MV-4-11 (cell line): Measurements from ENCODE around the gene ZNF490.
"Not testable (repeated sequence)": the region's sequence is repeated elsewhere in the genome, so short reads cannot be mapped to it uniquely, and the experiment has no call there.

ENCODE experiments used
- DNase-seq: peaks from one replicate; lab custom pipeline; 2025; lab: John Stamatoyannopoulos, UW

The ZNF490 gene

GRCh38 chr19:12621253-12622024 is 10.8 kb upstream of the ZNF490 start:
- DNase-seq = not testable (repeated sequence)

DNA sequence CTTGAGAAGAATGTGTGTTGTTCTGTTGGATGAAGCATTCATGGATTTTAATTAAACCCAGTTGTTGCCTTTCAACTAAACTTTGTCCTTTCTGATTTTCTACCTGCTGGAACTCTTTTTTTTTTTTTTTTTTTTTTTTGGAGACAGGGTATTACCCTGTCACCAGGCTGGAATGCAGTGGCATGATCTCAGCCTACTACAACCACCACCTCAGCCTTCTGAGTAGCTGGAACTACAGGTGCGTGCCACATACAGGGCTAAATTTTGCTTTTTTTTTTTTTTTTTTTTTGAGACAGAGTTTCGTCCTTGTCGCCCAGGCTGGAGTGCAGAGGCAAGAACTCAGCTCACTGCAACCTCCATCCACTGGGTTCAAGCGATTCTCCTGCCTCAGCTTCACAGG is 7.0 kb upstream of the ZNF490 start:
- DNase-seq = no peak

DNA sequence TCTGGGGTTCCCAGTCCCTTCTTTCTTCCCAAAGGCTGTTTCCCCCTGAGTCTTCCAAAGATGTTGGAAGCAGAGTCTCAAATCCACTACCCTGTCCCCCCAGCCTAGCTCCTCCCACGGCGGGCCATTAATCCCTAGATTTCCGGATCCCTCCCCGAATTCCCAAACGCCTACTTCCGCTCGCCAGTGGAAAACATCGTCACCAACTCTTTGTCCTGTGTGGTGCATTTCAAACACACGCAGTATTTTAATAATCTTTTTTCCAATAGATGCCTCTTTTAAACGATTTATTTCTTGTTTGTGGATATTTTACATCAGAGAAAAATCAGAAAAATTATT is 717 bp upstream of the ZNF490 start:
- peak; percentile 32 for DNase-seq

DNA sequence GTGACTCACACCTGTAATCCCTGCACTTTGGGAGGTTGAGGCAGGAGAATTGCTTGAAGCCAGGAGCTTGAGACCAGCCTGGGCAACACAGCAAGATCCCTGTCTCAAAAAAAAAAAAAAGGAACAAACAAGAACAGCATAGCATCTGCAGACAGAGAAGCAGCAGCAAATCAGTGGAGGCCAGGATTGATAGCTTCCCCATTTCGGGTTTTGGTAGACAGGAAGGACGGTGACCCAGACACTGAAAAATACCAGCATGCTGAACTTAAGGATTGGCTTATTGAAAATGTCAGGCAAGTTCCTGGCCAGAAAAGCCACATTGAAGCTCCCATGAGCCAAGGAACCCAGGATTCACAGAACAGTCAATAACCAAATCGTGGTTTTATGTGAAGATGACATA is 3.0 kb downstream of the ZNF490 start:
- peak; percentile 68 for DNase-seq

DNA sequence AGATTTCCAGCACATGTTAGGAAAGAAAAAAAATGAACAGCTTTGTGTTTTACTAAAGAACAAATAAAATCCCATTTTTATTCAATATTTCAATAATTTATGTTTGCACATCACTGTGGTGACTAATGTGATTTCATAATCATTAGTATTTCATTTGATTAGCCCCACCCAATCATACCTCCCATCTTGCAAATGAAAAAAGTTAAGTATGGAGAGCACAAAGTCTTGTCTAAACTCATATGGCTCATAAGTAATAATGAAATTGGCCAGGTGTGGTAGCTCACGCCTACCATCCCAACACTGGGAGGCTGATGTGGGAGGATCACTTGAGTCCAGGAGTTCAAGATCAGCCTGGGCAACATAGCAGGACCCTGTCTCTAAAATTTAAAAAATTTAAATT is 3.8 kb downstream of the ZNF490 start:
- DNase-seq = no peak

- peak; percentile 50 for DNase-seq
Measured at GRCh38 chr19:12603714-12604113, 6.9 kb downstream of the ZNF490 start.

DNA sequence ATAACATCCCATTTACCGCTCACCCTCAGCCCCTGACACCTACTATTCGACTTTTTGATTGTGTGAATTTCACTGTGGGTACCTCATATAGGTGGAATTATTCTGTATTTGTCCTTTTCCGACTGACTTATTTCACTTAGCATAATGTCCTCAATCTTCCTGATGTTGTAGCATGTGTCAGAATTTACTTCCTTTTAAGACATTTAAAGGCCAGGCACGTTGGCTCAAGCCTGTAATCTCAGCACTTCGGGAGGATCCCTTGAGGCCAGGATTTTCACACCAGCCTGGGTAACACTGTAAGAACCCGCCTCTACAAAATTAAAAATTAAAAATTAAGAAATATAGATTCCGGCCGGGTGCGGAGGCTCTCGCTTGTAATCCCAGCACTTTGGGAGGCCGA is 13.0 kb downstream of the ZNF490 start:
- DNase-seq = no peak

GRCh38 chr19:12596927-12597548 is 13.6 kb downstream of the ZNF490 start:
- no peak for DNase-seq

- no peak for DNase-seq
Measured at GRCh38 chr19:12596485-12596884, 14.1 kb downstream of the ZNF490 start.

DNA sequence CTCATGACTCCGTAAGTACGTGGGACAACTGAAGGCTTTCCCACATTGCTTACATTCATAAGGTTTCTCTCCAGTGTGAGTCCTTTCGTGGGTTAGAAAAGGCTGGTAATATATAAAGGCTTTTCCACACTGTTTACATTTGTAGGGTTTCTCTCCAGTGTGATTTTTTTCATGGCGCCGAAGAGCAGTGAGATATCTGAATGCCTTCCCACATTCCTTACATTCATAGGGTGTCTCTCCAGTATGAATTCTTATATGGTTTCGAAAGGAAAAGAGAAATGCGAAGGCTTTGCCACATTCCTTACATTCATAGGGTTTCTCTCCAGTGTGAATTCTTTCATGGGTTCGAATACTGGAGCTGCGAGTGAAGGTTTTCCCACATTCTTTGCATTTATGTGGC is 29.5 kb downstream of the ZNF490 start:
- no peak for DNase-seq

DNA sequence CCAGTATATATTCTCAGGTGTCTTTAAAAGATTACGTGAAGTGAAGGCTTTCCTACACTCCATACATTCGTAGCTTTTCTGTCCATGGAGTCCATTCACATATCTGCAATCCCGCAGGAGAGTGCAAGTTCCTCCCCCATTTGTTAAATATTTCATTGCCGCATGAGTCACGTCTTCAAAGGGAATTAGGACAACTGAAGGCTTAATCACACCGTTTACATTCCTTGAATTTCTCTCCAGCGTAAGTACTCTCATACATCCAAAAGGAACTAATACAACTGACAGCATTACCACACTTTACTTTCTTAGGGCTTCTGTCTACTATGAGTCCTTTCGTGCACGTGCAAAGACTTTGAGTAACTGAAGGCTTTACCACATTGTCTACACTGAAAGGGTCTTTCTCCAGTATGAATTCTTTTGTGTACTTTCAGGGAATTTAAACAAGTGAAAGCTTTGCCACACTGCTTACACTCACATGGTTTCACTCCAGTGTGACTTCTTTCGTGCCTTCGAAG is 30.4 kb downstream of the ZNF490 start:
- no peak for DNase-seq

DNA sequence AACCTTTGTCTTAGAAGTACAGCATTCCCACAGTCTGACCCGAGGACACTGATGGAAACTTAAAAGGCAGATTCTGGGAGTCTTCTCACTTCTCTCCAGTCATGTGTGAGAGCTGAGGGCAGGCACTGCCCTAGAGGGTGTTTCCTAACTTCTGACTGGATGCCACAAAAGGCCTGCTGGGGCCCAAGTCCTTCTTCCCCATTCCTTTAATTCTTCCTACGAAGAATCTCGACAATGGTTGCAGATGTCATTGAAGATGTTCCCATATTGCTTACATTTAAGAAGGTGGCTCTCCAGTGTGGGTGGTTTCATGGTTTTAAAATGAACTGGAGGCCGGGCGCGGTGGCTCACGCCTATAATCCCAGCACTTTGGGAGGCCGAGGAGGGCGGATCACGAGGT is 32.0 kb downstream of the ZNF490 start:
- no peak for DNase-seq

DNA sequence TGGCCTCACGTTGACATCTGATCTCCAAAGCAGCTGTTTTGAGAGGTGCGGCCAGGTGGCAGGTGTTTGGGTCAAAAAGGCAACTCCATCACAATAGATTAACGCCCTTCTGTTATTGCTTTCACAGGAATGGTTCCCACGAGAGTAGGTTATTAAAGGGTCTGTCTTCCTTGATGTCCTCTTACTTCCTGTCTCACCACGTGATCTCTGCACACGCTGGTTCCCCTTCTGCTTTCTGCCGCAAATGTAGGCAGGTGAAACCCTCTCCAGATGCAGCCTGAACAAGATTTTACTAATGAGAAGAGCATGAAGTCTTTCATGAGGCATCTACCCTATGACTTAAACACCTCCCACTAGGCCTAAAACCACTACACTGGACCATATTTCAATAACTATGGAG is 36.6 kb downstream of the ZNF490 start:
- peak; percentile 37 for DNase-seq

GRCh38 chr19:12567951-12568350 is 42.7 kb downstream of the ZNF490 start:
- DNase-seq = no peak

DNA sequence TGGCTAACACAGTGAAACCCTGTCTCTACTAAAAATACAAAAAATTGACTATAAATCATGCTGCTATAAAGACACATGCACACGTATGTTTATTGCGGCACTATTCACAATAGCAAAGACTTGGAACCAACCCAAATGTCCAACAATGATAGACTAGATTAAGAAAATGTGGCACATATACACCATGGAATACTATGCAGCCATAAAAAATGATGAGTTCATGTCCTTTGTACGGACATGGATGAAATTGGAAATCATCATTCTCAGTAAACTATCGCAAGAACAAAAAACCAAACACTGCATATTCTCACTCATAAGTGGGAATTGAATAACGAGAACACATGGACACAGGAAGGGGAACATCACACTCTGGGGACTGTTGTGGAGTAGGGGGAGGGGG is 44.2 kb downstream of the ZNF490 start:
- DNase-seq = not testable (repeated sequence)

DNA sequence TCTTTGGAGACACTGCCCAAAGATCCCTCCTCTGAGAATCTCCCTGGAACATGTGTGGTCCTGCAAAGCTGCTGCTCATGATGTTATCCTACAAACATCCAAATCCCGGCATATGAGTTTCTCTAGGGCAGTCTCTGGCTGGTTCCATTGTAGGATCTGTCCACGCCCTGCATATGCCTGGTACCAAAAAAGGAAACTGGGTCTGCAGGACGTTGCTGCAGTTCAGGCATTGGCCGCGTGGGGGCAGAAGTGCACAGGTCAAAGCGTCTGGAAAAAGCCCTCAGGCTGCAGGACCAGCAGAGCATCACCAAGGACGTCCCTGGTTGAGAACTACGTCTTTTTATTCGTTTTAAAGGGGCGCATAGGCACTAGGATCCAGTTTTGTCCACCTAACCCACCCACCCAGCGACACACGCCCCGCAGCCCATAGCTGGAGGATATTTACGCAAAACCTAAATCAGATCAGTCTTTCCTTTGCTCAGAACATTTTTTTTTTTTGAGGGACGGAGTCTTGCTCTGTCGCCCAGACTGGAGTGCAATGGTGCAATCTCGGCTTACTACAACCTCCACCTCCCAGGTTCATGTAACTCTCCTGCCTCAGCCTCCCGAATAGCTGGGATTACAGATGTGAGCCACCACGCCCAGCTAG is 46.5 kb downstream of the ZNF490 start:
- peak; percentile 87 for DNase-seq

DNA sequence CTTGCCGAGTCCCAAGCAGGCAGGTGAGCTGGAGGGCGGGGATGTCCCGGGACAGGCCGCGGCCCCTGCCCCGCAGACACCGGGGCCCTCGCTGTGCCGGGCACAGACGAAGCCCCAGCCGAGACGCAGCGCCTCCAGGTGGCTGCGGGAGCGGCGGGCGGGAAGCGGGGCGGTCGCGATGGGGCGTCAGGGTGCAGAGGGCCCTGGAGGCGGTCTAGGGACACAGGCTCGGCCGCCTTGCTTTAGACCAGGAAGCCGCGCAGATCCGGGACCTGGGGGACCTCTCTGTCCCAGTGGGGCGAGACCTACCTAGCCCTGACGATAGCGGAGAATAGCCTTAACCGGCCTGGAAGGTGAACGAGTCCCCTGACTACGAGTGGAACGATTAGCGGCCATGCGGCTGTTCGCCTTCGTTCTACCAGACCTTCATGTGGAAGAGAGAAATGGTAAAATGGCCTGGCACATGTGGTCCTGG is 55.1 kb downstream of the ZNF490 start:
- DNase-seq = no peak

DNA sequence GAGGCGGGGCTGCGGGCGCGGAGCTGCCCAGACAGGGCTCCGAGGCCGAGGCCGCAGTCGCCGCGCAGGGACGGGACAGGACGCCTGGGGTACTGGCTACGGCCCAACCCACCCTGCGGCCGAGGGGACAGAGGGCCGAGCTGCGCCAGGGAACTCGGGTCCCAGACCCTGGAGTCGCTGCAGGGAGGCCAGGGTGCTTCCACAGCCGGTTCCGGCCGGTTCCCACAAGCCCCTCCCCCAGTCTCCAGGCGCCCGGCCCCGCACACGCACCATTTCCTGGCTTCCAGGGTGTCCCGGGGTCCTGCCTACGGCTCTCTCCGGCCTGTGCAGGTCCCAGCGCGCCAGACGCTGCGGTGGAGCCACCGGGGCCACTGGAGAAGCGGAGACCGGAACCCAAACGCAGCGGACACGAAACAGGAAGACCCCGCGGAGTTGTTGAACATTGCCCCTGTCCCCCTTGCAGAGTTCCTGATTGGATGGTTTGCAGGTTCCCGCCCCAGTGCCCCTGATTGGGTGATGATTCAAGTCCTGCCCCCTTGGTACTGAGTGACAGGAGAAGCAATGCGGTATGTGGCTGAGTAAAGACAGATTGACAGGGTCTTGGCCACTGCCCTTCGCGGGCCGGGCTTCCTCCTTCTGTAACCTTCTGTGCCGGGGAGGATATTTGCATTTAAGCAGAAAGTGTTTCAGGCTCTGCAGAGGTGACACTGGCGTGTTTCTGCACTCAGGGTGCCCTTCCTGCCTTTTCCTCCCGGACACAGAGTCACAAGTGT is 59.4 kb downstream of the ZNF490 start, which contains the start of gene ZNF564:
Gene ZNF564 (minus strand): TSS at position 423 of the 773 bp plus-strand sequence. CDS start 150 bp downstream, at position 273.
- peak; percentile 100 for DNase-seq

DNA sequence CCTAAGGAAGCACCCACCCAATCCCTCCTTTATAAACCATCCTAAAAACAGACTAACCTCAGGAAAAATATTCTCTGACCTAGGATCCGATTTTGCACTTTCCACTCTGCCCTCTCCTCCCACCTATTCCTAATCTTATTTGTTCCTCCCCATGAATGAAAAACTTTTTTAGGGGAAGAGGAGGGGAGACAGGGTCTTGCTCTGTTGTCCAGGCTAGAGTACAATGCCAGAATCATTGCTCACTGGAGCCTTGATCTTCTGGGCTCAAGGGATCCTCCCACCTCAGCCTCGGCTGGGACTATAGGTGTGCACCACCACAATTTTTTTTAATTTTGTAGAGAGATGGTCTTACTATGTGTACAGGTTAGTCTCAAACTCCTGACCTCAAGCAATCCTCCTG is 63.7 kb downstream of the ZNF490 start:
- DNase-seq = no peak

- DNase-seq = no peak
Measured at GRCh38 chr19:12546068-12546467, 64.5 kb downstream of the ZNF490 start.

GRCh38 chr19:12545267-12545666 is 65.3 kb downstream of the ZNF490 start:
- DNase-seq = no peak

GRCh38 chr19:12544401-12544876 is 66.2 kb downstream of the ZNF490 start:
- DNase-seq = no peak
